ENCODE results near the gene CAAP1. TPM values are rescaled to one million over a fixed set of nuclear protein-coding genes. Genes with fewer than 3 reads are reported as not detected.

CAAP1 gene
- total and polyA plus RNA-seq, 10 of the 15 experiments (the other 5 are each of a cell fraction or from before 2014, with no cell fraction given) = 11.0 to 27.5 (median 20.5) TPM

DNA sequence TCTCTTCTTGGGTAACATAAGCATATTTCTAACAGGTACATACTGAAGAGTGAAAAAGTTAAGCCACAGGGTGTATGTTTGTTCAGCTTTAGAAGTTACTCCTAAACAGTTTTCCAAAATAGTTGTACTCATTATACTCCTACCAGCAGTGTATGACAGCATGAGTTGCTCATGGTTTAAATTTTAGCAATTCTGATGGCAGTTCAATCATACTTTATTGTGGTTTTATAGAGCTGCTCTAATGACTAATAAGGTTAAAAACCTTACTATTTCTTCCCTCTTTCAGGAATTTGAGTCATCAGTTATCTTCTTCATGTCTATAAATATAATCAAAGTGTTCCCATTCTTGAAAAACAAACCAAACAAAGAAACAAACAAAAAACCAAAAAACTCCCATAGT is 81.5 kb downstream of the CAAP1 start (continued):
- no peak for TF ChIP-seq SREBF2 (IDR thresholded peaks at IDR 0.05; ENCODE audit: low read length)

DNA sequence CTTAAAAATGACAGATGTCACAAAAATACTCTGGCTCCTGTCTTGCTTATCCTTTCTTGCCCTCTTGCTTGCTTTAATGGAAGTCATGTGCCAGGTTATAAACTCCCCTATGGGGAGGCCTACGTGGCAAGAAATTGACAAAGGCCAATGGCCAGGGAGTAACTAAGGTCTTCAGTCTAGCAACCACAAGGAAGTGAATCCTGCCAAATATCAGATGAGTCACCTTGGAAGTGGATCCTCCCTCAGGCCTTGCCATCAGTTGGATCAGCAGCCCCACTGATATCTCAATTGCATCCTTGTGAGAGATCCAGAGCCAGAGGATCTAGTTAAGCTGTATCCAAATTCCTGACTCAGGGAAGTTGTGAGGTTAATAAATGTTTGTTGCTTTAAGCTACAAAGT is 82.8 kb downstream of the CAAP1 start:
- DNase-seq (ENCODE audit: low read depth, low spot score) = no peak
- in situ Hi-C loops (cut with MboI) = no loop called here
- ChIA-PET RAD21 (ENCODE audit: unreplicated experiment) (no interaction called here), SMC1A (ENCODE audit: uncharacterized antibody, unreplicated experiment) (no interaction called here), POLR2A (no interaction called here), CTCF (no interaction called here)
- TF ChIP-seq MEF2A (IDR thresholded peaks at IDR 0.05; ENCODE audit: insufficient read depth, low read depth, low read length) = no peak
- no peak for TF ChIP-seq CREM (IDR thresholded peaks at IDR 0.05; ENCODE audit: low read depth)
- no peak for TF ChIP-seq NR2F1 (conservative IDR thresholded peaks at IDR 0.05)
- WGBS (ENCODE audit: insufficient coverage, insufficient replicate concordance, low lambda C conversion rate, missing lambda C conversion rate) = 0% methylated on average over 1 of the region's 1 CpG
- Histone ChIP-seq H3K9ac (ENCODE audit: control insufficient read depth, insufficient read depth, low read length) (no peak overlapping the region), H3K27me3 (replicated peaks in 1 of 2; ENCODE audit: control insufficient read depth in 2 of 2, insufficient read depth in 2 of 2, low read length in 1 of 2) (no peaks in the 10 kb centered on the region), H3K9me3 (replicated peaks; ENCODE audit: control insufficient read depth, insufficient read depth, low read length) (peaks cover 2% of the 10 kb centered on the region; the same call in 2 of the 3 replicates), H3K4me3 (no peak overlapping the region), H3K4me1 (ENCODE audit: control insufficient read depth, insufficient read depth, low read length) (no peaks in the 10 kb centered on the region), H3K79me2 (ENCODE audit: control insufficient read depth, insufficient read depth, low read length) (no peaks in the 10 kb centered on the region), H3K36me3 (ENCODE audit: control insufficient read depth in 2 of 2, insufficient read depth in 2 of 2, low read length in 1 of 2) (no peaks in the 10 kb centered on the region), H3K4me2 (ENCODE audit: control insufficient read depth, insufficient read depth) (no peak overlapping the region), H3K27ac (ENCODE audit: control insufficient read depth, insufficient read depth) (no peak overlapping the region), H4K20me1 (ENCODE audit: control insufficient read depth, insufficient read depth) (no peaks in the 10 kb centered on the region), H2AFZ (ENCODE audit: control insufficient read depth, low read depth, low read length) (no peak overlapping the region)
- ATAC-seq = no peak
- intact Hi-C loops (cut with micrococcal nuclease; ENCODE audit: unreplicated experiment) = no loop called here
- BruUV-seq (replicated peaks) = no TSS peak
- no peak for FAIRE-seq

DNA sequence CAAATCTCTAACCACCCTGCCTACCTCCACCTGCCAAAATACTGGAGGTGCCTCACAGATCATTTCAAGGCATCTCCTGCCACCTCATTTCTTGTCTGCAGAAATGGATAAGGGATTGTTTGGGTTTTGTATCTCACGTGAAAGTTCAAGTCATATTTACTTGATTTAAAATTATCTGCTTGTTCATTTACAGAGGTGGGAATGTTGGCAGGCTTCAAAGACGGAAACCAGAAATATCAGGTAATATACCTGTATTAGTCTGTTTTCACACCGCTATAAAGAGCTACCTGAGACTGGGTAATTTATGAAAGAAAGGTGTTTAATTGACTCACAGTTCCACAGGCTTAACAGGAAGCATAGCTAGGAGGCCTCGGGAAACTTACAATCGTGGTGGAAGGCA is 85.4 kb downstream of the CAAP1 start:
- WGBS (ENCODE audit: insufficient coverage, insufficient replicate concordance, low lambda C conversion rate, missing lambda C conversion rate) = 44% methylated on average over 5 of the region's 5 CpGs
- Histone ChIP-seq H3K79me2 (ENCODE audit: control insufficient read depth, insufficient read depth, low read length) (no peaks in the 10 kb centered on the region), H2AFZ (ENCODE audit: control insufficient read depth, low read depth, low read length) (no peak overlapping the region), H3K4me3 (no peak overlapping the region), H3K9ac (ENCODE audit: control insufficient read depth, insufficient read depth, low read length) (no peak overlapping the region), H3K9me3 (replicated peaks; ENCODE audit: control insufficient read depth, insufficient read depth, low read length) (peaks cover 1% of the 10 kb centered on the region; the same call in 1 of the 3 replicates), H3K4me2 (ENCODE audit: control insufficient read depth, insufficient read depth) (no peak overlapping the region), H3K36me3 (ENCODE audit: control insufficient read depth in 2 of 2, insufficient read depth in 2 of 2, low read length in 1 of 2) (no peaks in the 10 kb centered on the region), H3K27me3 (replicated peaks in 1 of 2; ENCODE audit: control insufficient read depth in 2 of 2, insufficient read depth in 2 of 2, low read length in 1 of 2) (no peaks in the 10 kb centered on the region), H3K4me1 (ENCODE audit: control insufficient read depth, insufficient read depth, low read length) (no peaks in the 10 kb centered on the region), H3K27ac (ENCODE audit: control insufficient read depth, insufficient read depth) (no peak overlapping the region), H4K20me1 (ENCODE audit: control insufficient read depth, insufficient read depth) (no peaks in the 10 kb centered on the region)
- FAIRE-seq = no peak
- in situ Hi-C loops (cut with MboI) = no loop called here
- SMC1A ChIA-PET (ENCODE audit: uncharacterized antibody, unreplicated experiment) = interaction anchor here (1.3 kb wide), 1 partner anchor 66 kb away, joined by 4 read pairs; no protein-coding TSS in a partner anchor
- intact Hi-C loops (cut with micrococcal nuclease; ENCODE audit: unreplicated experiment) = no loop called here
- DNase-seq (ENCODE audit: low read depth, low spot score) = no peak
- POLR2A ChIA-PET = no interaction called here
- CTCF ChIA-PET = no interaction called here
- ATAC-seq = no peak
- RAD21 ChIA-PET (ENCODE audit: unreplicated experiment) = no interaction called here
- BruUV-seq (replicated peaks) = no TSS peak
- TF ChIP-seq MEF2B (IDR thresholded peaks at IDR 0.05; ENCODE audit: partially characterized antibody, poor library complexity, severe bottlenecking) (no peak), SREBF2 (IDR thresholded peaks at IDR 0.05; ENCODE audit: low read length) (no peak), ZNF207 (IDR thresholded peaks at IDR 0.05; ENCODE audit: borderline replicate concordance) (no peak), IKZF1 (conservative IDR thresholded peaks at IDR 0.05) (no peak), CBX5 (IDR thresholded peaks at IDR 0.05; ENCODE audit: low read depth) (no peak)
- TF ChIP-seq, protein P1, sequence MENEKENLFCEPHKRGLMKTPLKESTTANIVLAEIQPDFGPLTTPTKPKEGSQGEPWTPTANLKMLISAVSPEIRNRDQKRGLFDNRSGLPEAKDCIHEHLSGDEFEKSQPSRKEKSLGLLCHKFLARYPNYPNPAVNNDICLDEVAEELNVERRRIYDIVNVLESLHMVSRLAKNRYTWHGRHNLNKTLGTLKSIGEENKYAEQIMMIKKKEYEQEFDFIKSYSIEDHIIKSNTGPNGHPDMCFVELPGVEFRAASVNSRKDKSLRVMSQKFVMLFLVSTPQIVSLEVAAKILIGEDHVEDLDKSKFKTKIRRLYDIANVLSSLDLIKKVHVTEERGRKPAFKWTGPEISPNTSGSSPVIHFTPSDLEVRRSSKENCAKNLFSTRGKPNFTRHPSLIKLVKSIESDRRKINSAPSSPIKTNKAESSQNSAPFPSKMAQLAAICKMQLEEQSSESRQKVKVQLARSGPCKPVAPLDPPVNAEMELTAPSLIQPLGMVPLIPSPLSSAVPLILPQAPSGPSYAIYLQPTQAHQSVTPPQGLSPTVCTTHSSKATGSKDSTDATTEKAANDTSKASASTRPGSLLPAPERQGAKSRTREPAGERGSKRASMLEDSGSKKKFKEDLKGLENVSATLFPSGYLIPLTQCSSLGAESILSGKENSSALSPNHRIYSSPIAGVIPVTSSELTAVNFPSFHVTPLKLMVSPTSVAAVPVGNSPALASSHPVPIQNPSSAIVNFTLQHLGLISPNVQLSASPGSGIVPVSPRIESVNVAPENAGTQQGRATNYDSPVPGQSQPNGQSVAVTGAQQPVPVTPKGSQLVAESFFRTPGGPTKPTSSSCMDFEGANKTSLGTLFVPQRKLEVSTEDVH (IDR thresholded peaks at IDR 0.05; ENCODE audit: low read depth, partially characterized antibody) = no peak
- TF ChIP-seq, protein P2, sequence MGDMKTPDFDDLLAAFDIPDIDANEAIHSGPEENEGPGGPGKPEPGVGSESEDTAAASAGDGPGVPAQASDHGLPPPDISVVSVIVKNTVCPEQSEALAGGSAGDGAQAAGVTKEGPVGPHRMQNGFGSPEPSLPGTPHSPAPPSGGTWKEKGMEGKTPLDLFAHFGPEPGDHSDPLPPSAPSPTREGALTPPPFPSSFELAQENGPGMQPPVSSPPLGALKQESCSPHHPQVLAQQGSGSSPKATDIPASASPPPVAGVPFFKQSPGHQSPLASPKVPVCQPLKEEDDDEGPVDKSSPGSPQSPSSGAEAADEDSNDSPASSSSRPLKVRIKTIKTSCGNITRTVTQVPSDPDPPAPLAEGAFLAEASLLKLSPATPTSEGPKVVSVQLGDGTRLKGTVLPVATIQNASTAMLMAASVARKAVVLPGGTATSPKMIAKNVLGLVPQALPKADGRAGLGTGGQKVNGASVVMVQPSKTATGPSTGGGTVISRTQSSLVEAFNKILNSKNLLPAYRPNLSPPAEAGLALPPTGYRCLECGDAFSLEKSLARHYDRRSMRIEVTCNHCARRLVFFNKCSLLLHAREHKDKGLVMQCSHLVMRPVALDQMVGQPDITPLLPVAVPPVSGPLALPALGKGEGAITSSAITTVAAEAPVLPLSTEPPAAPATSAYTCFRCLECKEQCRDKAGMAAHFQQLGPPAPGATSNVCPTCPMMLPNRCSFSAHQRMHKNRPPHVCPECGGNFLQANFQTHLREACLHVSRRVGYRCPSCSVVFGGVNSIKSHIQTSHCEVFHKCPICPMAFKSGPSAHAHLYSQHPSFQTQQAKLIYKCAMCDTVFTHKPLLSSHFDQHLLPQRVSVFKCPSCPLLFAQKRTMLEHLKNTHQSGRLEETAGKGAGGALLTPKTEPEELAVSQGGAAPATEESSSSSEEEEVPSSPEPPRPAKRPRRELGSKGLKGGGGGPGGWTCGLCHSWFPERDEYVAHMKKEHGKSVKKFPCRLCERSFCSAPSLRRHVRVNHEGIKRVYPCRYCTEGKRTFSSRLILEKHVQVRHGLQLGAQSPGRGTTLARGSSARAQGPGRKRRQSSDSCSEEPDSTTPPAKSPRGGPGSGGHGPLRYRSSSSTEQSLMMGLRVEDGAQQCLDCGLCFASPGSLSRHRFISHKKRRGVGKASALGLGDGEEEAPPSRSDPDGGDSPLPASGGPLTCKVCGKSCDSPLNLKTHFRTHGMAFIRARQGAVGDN (IDR thresholded peaks at IDR 0.05) = no peak
